GM12874 (cell line): ENCODE measurements around the gene FBXO28.

Source experiments
- CTCF ChIP-seq: IDR thresholded peaks from 2 replicates; pipeline ENCODE4 v1.5.1; 2011; ENCODE audit warnings: low read depth, mild to moderate bottlenecking, control low read depth, low read length, moderate library complexity; ENCODE audit not compliant: insufficient read depth

The FBXO28 gene

DNA sequence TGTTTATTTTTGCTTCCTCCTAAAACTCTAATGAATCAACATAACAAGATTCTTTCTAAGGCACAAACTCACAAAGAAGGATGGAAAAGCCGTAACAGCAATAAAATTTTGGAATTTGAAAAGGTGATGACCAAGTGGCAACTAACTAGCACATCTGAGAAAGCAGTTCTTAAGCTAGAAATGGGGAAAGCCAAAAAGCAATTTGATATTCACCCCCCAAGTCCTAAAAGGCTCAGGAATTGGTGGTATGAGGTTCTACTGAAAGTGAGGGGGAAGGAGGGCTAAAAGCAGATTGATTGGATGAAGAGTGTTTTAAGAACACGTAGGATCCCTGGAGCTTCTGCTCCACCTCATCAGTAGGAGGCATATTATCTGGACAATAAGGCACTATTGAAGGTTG, 43.4 kb upstream of the FBXO28 start:
- no peak for TF ChIP-seq CTCF

DNA sequence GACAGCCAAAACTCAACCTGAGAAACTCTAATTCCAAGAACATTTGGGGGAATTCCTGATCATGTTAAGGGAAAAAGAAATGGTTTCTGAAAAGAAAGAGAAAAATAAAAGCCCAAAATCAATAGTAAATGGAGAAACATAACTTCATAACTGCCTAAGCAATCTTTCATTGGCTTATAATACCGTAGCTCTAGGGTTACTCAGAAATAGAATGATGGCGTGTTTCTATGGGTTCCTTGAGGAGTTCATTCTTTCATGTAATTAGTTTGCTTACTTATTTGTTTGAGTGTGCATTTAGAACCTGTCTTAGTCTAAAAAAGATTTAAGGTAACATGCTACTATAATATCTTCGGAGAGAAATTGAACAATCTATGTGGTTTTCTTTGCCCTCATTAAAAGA, 37.5 kb upstream of the FBXO28 start:
- TF ChIP-seq CTCF, result no peak

- no peak for TF ChIP-seq CTCF
Observed at GRCh38 chr1:224080115-224080774, 33.7 kb upstream of the FBXO28 start.

GRCh38 chr1:224081604-224082003, 32.3 kb upstream of the FBXO28 start:
- TF ChIP-seq CTCF, result no peak

GRCh38 chr1:224082146-224082545, 31.8 kb upstream of the FBXO28 start:
- TF ChIP-seq CTCF, result no peak

GRCh38 chr1:224084867-224085266, 29.0 kb upstream of the FBXO28 start:
- no peak for TF ChIP-seq CTCF

DNA sequence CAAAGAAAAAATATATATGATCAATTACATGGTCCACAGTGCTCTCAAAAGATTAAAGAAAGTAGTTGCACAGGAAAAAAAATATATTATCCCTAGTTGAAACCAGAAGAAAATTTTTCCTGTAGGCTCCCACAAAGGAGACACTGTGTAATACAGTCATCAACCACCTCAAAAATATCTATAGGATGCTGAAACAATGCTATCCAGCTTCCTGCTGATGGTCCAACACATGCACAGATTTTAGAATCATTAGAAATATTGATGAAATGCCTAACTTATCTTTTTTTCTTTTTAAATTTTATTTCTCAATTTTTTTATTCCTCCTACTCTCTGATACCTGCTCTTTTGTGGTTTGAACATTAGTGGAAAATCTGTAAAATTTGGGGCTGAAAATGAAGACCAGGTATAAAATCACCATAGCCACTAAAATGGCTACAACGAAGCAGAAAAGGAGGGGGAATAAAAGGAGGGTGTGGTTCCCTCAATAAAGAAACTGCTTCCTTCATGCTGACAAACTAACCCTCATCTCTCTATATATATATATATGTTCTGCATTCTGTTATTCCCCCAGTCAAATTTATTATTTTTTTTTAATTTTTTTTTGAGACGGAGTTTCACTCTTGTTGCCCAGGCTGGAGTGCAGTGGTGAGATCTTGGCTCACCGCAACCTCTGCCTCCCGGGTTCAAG, 28.3 kb upstream of the FBXO28 start:
- TF ChIP-seq CTCF, result no peak
